C4-2B (cell line): ENCODE data around the gene P2RX1.

ENCODE experiments used
- H3K27ac ChIP-seq: fragments of 450-650 bp; 2 replicates; pipeline ENCODE4 v1.5.1; 2017
- CTCF ChIP-seq: fragments of 450-650 bp; conservative IDR thresholded peaks from 2 replicates; pipeline ENCODE4 v1.5.1; 2017; ENCODE audit warnings: mild to moderate bottlenecking
- ZFX ChIP-seq: fragments of 450-650 bp; IDR thresholded peaks from 2 replicates; pipeline ENCODE4 v1.6.1; 2017

P2RX1 gene

GRCh38 chr17:3897731-3898130 lies 18.5 kb downstream of the P2RX1 start:
- peak overlapping the region; percentile 4; the same call in 1 of the 2 replicates for H3K27ac ChIP-seq
- TF ChIP-seq CTCF (no peak), ZFX (no peak)

GRCh38 chr17:3896968-3897235 lies 19.4 kb downstream of the P2RX1 start:
- TF ChIP-seq ZFX (no peak), CTCF (no peak)
- peak overlapping the region; percentile 90 for H3K27ac ChIP-seq

- H3K27ac ChIP-seq = peak overlapping the region; percentile 90
- TF ChIP-seq ZFX (no peak), CTCF (no peak)
These were observed 19.9 kb downstream of the P2RX1 start for GRCh38 chr17:3896108-3896967.

GRCh38 chr17:3895354-3895753 lies 20.9 kb downstream of the P2RX1 start:
- peak overlapping the region; percentile 90 for H3K27ac ChIP-seq
- TF ChIP-seq ZFX (no peak), CTCF (no peak)

GRCh38 chr17:3894911-3895343 lies 21.3 kb downstream of the P2RX1 start:
- peak overlapping the region; percentile 90 for H3K27ac ChIP-seq
- no peak for TF ChIP-seq ZFX
- no peak for TF ChIP-seq CTCF

GRCh38 chr17:3894188-3894587 lies 22.1 kb downstream of the P2RX1 start:
- peak overlapping the region; percentile 90 for H3K27ac ChIP-seq
- TF ChIP-seq ZFX (no peak), CTCF (no peak)

GRCh38 chr17:3893720-3894116 lies 22.5 kb downstream of the P2RX1 start:
- H3K27ac ChIP-seq = peak overlapping the region; percentile 90
- no peak for TF ChIP-seq ZFX
- no peak for TF ChIP-seq CTCF
